T-helper 17 cell (primary cell): ENCODE results near the gene RASA4B. TPM values are rescaled to one million over a fixed set of nuclear protein-coding genes. Genes with fewer than 3 reads are reported as not detected.

Experiments
- ATAC-seq: fragments of 150-1000 bp; cut with Tn5 transposase; 2 replicates; pipeline ENCODE4 v1.10.0; 2021; ENCODE audit warnings: mild to moderate bottlenecking, moderate library complexity
- DNase-seq, 3 donors: peaks; one replicate each; pipeline versions ENCODE4 v3.0.0 to v3.0.0-alpha.2; 2020 to 2021
- H3K9me3 ChIP-seq: one replicate; pipeline ENCODE4 v1.7.0; 2013; ENCODE audit warnings: low read length, mild to moderate bottlenecking; ENCODE audit not compliant: control insufficient read depth, poor library complexity, severe bottlenecking
- H3K27ac Mint-ChIP-seq: one replicate; pipeline ENCODE4 v1.8.0; 2022; ENCODE audit warnings: mild to moderate bottlenecking, moderate library complexity, mixed read lengths
- H3K27me3 Mint-ChIP-seq: one replicate; pipeline ENCODE4 v1.8.0; 2022; ENCODE audit warnings: mixed read lengths
- H3K36me3 Mint-ChIP-seq: one replicate; pipeline ENCODE4 v1.8.0; 2022; ENCODE audit warnings: low read depth, mixed read lengths
- H3K4me1 Mint-ChIP-seq: one replicate; pipeline ENCODE4 v1.8.0; 2022; ENCODE audit warnings: mild to moderate bottlenecking, mixed read lengths
- H3K4me3 Mint-ChIP-seq: one replicate; pipeline ENCODE4 v1.8.0; 2022; ENCODE audit warnings: mild to moderate bottlenecking, moderate library complexity, mixed read lengths
- total RNA-seq, 4 donors: library from RNA in 2 of 4; stranded (reverse) in 2 of 4; gene quantifications; one replicate each; pipeline ENCODE4 v1.2.3 and lab custom pipeline; 2022 to 2026

Gene RASA4B
- total RNA-seq, 2 donors from 2014 or later = 20.7 to 23.7 TPM

DNA sequence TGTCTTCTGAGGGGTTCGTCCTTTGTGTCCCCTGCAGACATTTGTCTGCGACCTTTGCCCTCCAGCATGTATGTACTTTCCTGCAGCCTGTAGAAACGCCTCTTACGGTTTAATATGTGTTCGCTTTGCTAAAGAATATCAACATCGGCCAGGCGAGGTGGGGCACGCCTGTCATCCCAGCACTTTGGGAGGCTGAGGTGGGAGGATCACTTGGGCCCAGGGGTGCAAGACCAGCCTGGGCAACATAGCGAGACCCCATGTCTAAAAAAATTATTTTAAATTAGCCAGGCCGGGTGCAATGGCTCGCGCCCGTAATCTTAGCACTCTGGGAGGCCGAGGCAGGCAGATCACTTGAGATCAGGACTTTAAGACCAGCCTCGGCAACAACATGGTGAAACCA, 68.4 kb downstream of the RASA4B start:
- ATAC-seq = no peak
- no peaks in the 10 kb centered on the region for H3K27me3 Mint-ChIP-seq
- H3K4me1 Mint-ChIP-seq = peaks cover 9% of the 10 kb centered on the region
- H3K4me3 Mint-ChIP-seq = no peak overlapping the region
- no peaks in the 10 kb centered on the region for H3K9me3 ChIP-seq
- no peak for DNase-seq
- H3K27ac Mint-ChIP-seq = no peak overlapping the region
- no peaks in the 10 kb centered on the region for H3K36me3 Mint-ChIP-seq

DNA sequence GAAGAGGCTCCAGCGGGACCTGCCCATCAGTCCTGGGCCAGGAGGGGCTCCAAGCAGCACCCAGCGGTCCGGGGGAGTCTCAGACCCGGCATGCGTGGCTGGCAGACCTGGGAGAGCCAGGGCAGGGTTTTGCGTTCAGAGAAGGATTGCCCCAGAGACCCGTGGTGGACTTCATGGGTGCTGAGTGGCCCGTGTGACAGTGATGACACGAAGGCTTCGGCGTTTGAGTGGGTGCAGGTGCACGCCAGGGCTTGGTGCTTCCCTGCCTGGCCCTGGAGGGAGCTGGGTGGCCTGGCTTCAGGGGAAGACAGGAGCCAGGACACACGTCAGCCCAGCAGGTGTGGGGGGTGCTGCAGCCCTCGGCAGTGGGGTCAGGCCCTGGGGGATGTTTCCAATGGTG, 70.3 kb downstream of the RASA4B start:
- Mint-ChIP-seq H3K4me3 (no peak overlapping the region), H3K27ac (peak overlapping the region; percentile 8), H3K4me1 (peaks cover 9% of the 10 kb centered on the region), H3K27me3 (no peaks in the 10 kb centered on the region), H3K36me3 (no peaks in the 10 kb centered on the region)
- H3K9me3 ChIP-seq = no peaks in the 10 kb centered on the region
- DNase-seq (no peak), ATAC-seq (no peak)

DNA sequence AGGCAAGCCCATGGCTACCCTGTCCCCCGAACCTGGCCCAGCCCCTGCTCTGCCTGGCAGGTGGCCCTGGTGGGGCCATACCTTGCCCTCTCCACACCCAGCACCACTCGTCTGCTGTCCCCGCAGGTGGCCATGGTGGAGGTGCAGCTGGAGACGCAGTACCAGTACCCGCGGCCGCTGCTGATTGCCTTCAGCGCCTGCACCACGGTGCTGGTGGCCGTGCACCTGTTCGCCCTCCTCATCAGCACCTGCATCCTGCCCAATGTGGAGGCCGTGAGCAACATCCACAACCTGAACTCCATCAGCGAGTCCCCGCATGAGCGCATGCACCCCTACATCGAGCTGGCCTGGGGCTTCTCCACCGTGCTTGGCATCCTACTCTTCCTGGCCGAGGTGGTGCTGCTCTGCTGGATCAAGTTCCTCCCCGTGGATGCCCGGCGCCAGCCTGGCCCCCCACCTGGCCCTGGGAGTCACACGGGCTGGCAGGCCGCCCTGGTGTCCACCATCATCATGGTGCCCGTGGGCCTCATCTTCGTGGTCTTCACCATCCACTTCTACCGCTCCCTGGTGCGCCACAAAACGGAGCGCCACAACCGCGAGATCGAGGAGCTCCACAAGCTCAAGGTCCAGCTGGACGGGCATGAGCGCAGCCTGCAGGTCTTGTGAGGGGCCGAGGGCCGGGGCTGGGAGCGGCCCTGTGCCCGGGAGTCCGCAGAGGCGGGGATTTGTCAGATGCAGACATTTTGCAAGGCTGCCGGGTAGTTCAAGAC, 71.0 kb downstream of the RASA4B start:
- no peak for ATAC-seq
- Mint-ChIP-seq H3K4me1 (peaks cover 9% of the 10 kb centered on the region), H3K27ac (peak overlapping the region; percentile 77), H3K36me3 (no peaks in the 10 kb centered on the region), H3K27me3 (no peaks in the 10 kb centered on the region), H3K4me3 (no peak overlapping the region)
- no peak for DNase-seq
- H3K9me3 ChIP-seq = no peaks in the 10 kb centered on the region

DNA sequence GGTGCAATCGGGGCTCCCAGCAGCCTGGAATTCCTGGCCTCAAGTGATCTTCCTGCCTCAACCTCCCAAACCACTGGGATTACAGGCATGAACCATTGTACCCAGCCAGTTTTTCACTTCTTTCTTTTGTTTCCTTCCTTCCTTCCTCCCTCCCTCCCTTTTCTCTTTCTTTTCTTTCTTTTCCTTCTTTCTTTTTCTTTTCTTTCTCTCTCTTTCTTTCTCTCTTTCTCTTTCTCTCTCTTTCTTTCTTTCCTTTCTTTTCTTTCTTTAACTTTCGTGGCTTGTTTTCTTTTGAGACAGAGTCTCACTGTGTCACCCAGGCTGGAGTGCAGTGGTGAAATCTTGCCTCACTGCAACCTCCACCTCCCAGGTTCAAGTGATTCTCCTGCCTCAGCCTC, 71.9 kb downstream of the RASA4B start:
- no peaks in the 10 kb centered on the region for H3K27me3 Mint-ChIP-seq
- peaks cover 9% of the 10 kb centered on the region for H3K4me1 Mint-ChIP-seq
- H3K4me3 Mint-ChIP-seq = no peak overlapping the region
- DNase-seq = no peak
- H3K27ac Mint-ChIP-seq = peak overlapping the region; percentile 77
- no peaks in the 10 kb centered on the region for H3K36me3 Mint-ChIP-seq
- H3K9me3 ChIP-seq = no peaks in the 10 kb centered on the region
- no peak for ATAC-seq

DNA sequence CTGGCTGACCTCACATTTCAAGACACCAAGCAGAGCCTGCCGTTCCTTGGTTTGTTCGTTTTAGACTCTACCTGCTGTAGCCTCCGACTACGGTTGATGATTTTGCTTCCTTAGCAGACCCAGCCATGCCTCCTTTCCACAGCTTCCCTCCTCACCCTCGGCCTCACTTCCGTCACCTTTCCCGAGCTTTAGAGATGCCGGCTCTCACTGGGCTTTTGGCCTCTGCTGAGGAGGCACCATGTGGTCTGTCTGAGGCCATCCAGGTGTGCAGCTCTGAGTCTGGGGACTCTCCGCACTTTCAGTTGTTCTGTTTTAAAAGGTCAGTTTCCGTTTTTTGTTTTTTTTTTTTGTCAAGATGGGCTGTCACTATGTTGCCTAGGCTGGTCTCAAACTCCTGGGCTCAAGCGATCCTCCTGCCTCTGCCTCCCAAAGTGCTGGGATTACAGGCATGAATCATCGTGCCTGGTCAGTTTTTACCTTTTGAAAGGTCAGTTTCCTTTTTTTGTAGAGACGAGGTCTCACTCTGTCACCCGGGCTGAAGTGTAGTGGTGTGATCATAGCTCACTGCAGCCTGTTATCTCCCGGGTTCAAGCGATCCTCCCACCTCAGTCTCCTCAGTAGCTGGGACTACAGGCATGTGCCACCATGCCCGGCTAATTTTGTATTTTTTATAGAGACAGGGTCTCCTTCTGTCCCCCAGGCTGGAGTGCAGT, 72.5 kb downstream of the RASA4B start:
- no peaks in the 10 kb centered on the region for H3K9me3 ChIP-seq
- Mint-ChIP-seq H3K4me1 (peaks cover 5% of the 10 kb centered on the region), H3K4me3 (peak overlapping the region; percentile 47), H3K27me3 (no peaks in the 10 kb centered on the region), H3K27ac (no peak overlapping the region), H3K36me3 (no peaks in the 10 kb centered on the region)
- ATAC-seq (peak; percentile 24), DNase-seq (no peak)

DNA sequence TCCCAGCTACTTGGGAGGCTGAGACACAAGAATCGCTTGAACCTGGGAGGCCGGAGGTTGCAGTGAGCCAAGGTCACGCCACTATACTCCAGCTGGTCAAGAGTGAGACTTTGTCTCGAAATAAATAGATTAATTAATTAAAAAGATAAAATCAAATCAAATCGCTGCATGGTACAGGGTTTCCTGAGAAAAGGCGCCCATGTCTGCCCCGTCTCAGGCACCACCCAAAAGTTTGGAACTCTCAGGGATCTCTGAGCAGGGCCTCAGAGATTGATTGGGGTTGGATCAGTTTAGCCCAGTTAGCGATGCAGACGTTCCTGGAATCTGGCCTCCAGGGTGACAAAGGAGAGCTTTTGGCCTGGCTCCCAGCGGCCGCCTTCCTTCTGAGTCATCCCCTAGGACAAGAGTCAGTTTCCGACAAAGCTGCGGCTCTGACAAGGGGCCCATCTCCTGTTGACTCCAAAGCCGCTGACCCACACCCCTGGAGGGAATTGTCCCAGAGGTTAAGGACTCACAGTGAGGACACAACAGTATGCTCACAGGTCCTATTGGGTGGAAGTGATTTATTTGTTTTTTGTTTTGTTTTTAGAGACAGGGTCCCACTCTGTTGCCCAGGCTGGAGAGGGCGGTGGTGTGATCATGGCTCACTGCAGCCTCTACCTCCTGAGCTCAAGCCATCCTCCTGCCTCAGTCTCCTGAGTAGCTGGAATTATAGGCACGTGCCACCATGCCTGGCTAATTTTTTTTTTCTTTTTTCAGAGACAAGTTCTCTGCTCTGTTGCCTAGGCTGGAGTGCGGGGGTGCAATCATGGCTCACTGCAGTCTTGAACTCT, 77.4 kb downstream of the RASA4B start:
- peaks cover 8% of the 10 kb centered on the region for H3K4me1 Mint-ChIP-seq
- H3K9me3 ChIP-seq = no peaks in the 10 kb centered on the region
- DNase-seq (no peak), ATAC-seq (no peak)
- no peaks in the 10 kb centered on the region for H3K36me3 Mint-ChIP-seq
- H3K27me3 Mint-ChIP-seq = no peaks in the 10 kb centered on the region
- no peak overlapping the region for H3K4me3 Mint-ChIP-seq
- no peak overlapping the region for H3K27ac Mint-ChIP-seq

DNA sequence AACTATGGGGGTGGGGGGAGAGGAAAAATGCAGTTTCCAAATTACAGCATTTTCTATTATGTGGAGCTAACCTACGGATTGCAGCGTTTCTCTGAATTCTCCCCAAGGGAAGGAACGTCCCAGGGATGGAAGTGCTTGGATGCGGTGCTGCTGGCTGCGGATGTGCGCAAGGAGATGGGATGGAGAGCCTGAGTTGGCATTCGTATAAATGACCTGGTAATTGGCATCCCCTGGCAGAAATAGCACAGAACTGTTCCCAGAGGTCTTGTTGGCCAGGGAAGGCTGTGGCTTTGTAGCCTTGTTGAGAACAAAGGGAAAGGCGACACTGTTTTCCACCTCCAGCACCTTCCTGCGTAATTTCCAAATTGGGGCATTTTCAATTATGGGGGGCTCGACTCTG, 81.5 kb downstream of the RASA4B start:
- no peak for DNase-seq
- peak overlapping the region; percentile 95 for H3K27ac Mint-ChIP-seq
- H3K9me3 ChIP-seq = no peaks in the 10 kb centered on the region
- H3K4me1 Mint-ChIP-seq = peaks cover 20% of the 10 kb centered on the region
- peak overlapping the region; percentile 15 for H3K4me3 Mint-ChIP-seq
- H3K27me3 Mint-ChIP-seq = no peaks in the 10 kb centered on the region
- H3K36me3 Mint-ChIP-seq = no peaks in the 10 kb centered on the region
- no peak for ATAC-seq

DNA sequence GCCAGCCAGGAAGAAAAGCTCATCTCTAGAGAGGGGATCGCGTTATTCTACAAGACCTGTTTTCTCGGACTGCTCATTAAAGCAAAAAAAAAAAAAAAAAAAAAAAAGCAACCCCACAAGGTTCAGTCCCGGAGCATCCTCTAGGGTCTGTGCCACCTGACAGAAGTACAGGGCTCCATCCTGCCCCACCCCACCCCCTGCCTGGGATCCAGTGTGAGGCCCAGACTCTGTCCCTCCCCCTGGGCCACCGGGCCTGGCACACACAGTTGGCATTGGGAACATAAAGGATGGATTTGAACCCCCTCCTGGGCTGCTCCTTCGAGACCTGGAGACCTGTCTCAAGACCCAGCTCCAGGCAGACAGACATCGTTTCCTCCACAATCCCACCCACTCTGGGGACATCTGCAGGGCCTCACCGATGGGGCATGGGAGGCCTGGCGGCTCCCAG, 83.5 kb downstream of the RASA4B start:
- DNase-seq = no peak
- peak overlapping the region; percentile 93 for H3K4me3 Mint-ChIP-seq

DNA sequence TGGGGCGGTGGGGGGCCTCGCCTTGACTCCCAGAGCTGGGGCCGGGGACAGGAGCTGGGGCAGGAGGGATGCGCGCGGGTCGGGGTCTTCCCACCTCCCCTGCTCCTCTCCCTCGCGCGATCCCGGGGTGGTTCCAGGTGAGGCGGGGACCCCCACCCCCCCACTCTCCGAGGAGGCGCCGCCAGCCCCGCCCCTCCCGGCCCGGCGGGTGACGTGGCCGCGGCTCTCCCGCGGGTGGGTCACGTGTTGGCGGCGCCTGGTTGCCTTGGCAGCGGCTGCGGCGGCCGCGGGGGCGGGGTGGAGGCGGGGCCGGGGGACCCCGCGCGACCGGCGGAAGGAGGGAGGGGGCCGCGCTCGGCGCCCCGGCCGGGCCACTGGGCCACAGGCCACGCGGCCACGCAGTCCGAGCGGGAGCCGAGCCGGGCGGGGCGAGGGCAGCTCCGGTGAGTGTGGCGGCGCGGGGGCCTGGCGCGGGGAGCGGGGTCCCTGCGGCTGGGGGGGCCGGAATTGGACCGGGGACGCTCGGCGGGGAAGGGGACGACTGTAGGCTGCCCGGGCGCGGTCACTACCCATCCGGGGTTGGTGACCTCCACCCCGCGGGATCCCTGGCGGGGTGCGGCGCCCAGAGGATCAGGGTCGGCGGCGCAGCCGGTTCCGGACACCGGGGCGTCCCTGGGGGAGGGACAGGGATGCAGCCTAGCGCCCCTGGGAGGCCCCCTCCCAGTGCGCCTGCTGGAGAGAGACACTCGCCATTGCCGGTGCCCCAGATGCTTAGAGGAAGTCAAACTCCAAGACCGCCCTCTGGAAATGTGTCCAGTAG, 84.1 kb downstream of the RASA4B start, which contains the start of gene ORAI2:
ORAI2 (plus strand) TSS at position 357 of the 820 bp plus-strand sequence. CDS start 5,382 bp downstream, outside the sequence.
- ATAC-seq = peak; percentile 71
- Mint-ChIP-seq H3K4me1 (peaks cover 35% of the 10 kb centered on the region), H3K27me3 (no peaks in the 10 kb centered on the region), H3K4me3 (peak within 1 kb of the TSS; percentile 93), H3K27ac (peak within 1 kb of the TSS; percentile 100), H3K36me3 (no peaks in the 10 kb centered on the region)
- H3K9me3 ChIP-seq = no peaks in the 10 kb centered on the region
- DNase-seq = peak; percentile 83 to 89 (median 85)

More for the DNA sequence above, 83.5 kb downstream of the RASA4B start:
- H3K27me3 Mint-ChIP-seq = no peaks in the 10 kb centered on the region
- peak overlapping the region; percentile 95 for H3K27ac Mint-ChIP-seq
- H3K36me3 Mint-ChIP-seq = no peaks in the 10 kb centered on the region
- peaks cover 35% of the 10 kb centered on the region for H3K4me1 Mint-ChIP-seq
- no peaks in the 10 kb centered on the region for H3K9me3 ChIP-seq
- ATAC-seq = no peak

Other genes with a start within 250 kb of the RASA4B start
- gene SH2B2, start 230.9 kb downstream of the RASA4B start, total RNA-seq = 1 to 10 TPM; 2.0 to 2.1 TPM
- not detected for gene SPDYE6, start 161.3 kb downstream of the RASA4B start, total RNA-seq
- 10 to 100 TPM; 38.0 to 44.0 TPM for gene PRKRIP1, start 121.4 kb downstream of the RASA4B start, total RNA-seq
- 10 to 100 TPM; 33.9 to 50.5 TPM for gene ORAI2, start 84.2 kb downstream of the RASA4B start, total RNA-seq
- 1 to 10 TPM; 4.4 to 5.5 TPM for gene ALKBH4, start 52.9 kb downstream of the RASA4B start, total RNA-seq
- 10 to 100 TPM; 13.5 to 15.2 TPM for gene LRWD1, start 52.8 kb downstream of the RASA4B start, total RNA-seq
- 10 to 100 TPM; 35.6 to 37.9 TPM for gene POLR2J, start 38.9 kb downstream of the RASA4B start, total RNA-seq
- gene UPK3BL2, start 25.9 kb upstream of the RASA4B start, total RNA-seq = 10 to 100 TPM; 52.5 to 84.2 TPM
- gene SPDYE2, start 33.4 kb upstream of the RASA4B start, total RNA-seq = under 1 TPM; 0.21 to 0.55 TPM
- gene POLR2J3, start 54.8 kb upstream of the RASA4B start, total RNA-seq = 100 to 1,000 TPM; 102 to 124 TPM
- 10 to 100 TPM; 58.5 to 61.6 TPM for gene RASA4, start 99.0 kb upstream of the RASA4B start, total RNA-seq
- 10 to 100 TPM; 60.2 to 69.8 TPM for gene UPK3BL1, start 125.0 kb upstream of the RASA4B start, total RNA-seq
- not detected for gene SPDYE2B, start 132.5 kb upstream of the RASA4B start, total RNA-seq
- gene POLR2J2, start 153.9 kb upstream of the RASA4B start, total RNA-seq = 10 to 100 TPM; 35.7 to 44.7 TPM
- gene FAM185A, start 231.2 kb upstream of the RASA4B start, total RNA-seq = 1 to 10 TPM; 4.8 to 4.9 TPM